Thyroid gland (tissue), 4 donors: ENCODE results near the gene TBC1D24. TPM values are rescaled to one million over a fixed set of nuclear protein-coding genes. Genes with fewer than 3 reads are reported as not detected.

Source experiments
- DNase-seq, 2 donors: peaks; one replicate each; pipeline ENCODE4 v3.0.0-alpha.2; 2019
- H3K27ac ChIP-seq, 3 donors: fragments of 200-600 bp; sonication (generic); 1 replicate in 2 of 3; 2 replicates in 1 of 3; pipeline ENCODE4 v1.5.1; 2016 to 2019; ENCODE audit warnings: mild to moderate bottlenecking in 1 of 3, moderate library complexity in 1 of 3
- H3K27me3 ChIP-seq: fragments of 200-600 bp; sonication (generic); one replicate; pipeline ENCODE4 v1.5.1; 2019
- H3K36me3 ChIP-seq, 2 donors: fragments of 200-600 bp; sonication (generic); one replicate each; pipeline ENCODE4 v1.5.1; 2016 to 2019
- H3K4me1 ChIP-seq, 2 donors: fragments of 200-600 bp; sonication (generic); one replicate each; pipeline ENCODE4 v1.5.1; 2017 to 2019
- H3K4me3 ChIP-seq, 3 donors: fragments of 200-600 bp; sonication (generic); replicated peaks in 1 of 3; 1 replicate in 2 of 3; 2 replicates in 1 of 3; pipeline ENCODE4 v1.5.1; 2016; ENCODE audit warnings: mild to moderate bottlenecking in 1 of 3
- H3K9me3 ChIP-seq: fragments of 200-600 bp; sonication (generic); one replicate; pipeline ENCODE4 v1.5.1; 2017
- POLR2A ChIP-seq, 2 donors: fragments of 450-650 bp; IDR thresholded peaks; one replicate each; pipeline ENCODE4 v1.6.1; 2017; ENCODE audit warnings: antibody characterized with exemption in 2 of 2, mild to moderate bottlenecking in 2 of 2, moderate library complexity in 1 of 2
- WGBS, 2 donors: methylation state at CpG; one replicate each; pipeline ENCODE4 v1.1.5; 2017; 5-methylcytosine and 5-hydroxymethylcytosine counted together
- intact Hi-C: fragments of 100-400 bp; cut with DNase I; formaldehyde crosslinking; loops from one replicate; pipeline ENCODE4 v1.15.1; 2023
- total RNA-seq, 4 donors: library from RNA; depleted of rRNA; stranded (reverse); fragments of >200 nt; gene quantifications; one replicate each; pipeline ENCODE4 v1.2.3, GENCODE V29; 2016
- TF ChIP-seq, protein P1 (sequence below), 6 experiments: fragments of 200-600 bp in 3 of 6; fragments of 450-650 bp in 3 of 6; sonication (generic) in 3 of 6; IDR thresholded peaks; one replicate each; pipeline ENCODE4 v1.5.1; 2016 to 2019; ENCODE audit warnings: antibody characterized with exemption in 6 of 6, mild to moderate bottlenecking in 2 of 6, inconsistent platforms in 1 of 6, moderate library complexity in 1 of 6

TBC1D24 gene
- total RNA-seq, 4 donors from 2014 or later: 15.9 to 32.3 (median 21.8) TPM

DNA sequence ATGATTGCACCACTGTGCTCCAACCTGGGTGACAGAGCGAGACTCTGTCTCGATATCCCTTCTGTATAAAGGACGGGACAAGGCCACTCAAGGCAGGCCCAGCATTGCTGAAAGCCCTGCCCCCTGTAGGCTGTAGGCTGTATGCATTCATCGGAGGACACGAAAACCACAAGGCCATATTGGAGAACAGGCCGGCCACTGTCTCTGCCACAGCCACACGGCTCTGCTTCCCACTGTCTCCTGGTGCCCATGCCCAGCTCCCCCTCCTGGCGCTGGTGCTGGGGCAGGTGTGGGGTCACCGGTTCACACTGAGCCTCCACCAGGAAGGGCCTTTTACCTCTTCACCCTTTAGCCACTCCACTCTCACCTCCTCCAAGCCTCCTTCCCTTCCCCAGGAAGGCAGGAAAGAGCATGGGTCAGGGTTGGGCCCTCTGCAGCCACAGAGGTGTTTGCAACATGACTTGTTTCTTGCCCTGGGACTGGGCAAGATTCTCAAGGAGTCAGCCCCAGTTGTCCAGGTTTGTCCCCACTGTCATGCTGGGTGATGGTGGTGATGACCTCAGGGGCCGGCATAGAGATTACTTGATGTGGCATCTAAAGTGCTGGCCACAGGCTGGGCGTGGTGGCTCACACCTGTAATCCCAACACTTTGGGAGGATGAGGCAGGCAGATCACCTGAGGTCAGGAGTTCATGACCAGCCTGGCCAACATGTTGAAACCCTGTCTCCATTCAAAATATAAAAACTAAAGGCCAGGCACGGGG lies 9.1 kb upstream of the TBC1D24 start:
- intact Hi-C loops: no loop called here
- H3K27me3 ChIP-seq: no peaks in the 10 kb centered on the region
- H3K36me3 ChIP-seq: no peaks in the 10 kb centered on the region
- H3K9me3 ChIP-seq: no peaks in the 10 kb centered on the region
- H3K27ac ChIP-seq: no peak overlapping the region
- H3K4me3 ChIP-seq: no peak overlapping the region
- TF ChIP-seq, protein P1, sequence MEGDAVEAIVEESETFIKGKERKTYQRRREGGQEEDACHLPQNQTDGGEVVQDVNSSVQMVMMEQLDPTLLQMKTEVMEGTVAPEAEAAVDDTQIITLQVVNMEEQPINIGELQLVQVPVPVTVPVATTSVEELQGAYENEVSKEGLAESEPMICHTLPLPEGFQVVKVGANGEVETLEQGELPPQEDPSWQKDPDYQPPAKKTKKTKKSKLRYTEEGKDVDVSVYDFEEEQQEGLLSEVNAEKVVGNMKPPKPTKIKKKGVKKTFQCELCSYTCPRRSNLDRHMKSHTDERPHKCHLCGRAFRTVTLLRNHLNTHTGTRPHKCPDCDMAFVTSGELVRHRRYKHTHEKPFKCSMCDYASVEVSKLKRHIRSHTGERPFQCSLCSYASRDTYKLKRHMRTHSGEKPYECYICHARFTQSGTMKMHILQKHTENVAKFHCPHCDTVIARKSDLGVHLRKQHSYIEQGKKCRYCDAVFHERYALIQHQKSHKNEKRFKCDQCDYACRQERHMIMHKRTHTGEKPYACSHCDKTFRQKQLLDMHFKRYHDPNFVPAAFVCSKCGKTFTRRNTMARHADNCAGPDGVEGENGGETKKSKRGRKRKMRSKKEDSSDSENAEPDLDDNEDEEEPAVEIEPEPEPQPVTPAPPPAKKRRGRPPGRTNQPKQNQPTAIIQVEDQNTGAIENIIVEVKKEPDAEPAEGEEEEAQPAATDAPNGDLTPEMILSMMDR (IDR thresholded peaks at IDR 0.05): peak in 1 of 6 experiments; percentile 15
- no peak for TF ChIP-seq POLR2A (IDR thresholded peaks at IDR 0.05)
- H3K4me1 ChIP-seq: peaks cover 12 to 28% of the 10 kb centered on the region in 2 donors
- DNase-seq: no peak
- WGBS, 2 donors: 85 to 88% methylated on average over 8 to 12 of the region's 12 CpGs

DNA sequence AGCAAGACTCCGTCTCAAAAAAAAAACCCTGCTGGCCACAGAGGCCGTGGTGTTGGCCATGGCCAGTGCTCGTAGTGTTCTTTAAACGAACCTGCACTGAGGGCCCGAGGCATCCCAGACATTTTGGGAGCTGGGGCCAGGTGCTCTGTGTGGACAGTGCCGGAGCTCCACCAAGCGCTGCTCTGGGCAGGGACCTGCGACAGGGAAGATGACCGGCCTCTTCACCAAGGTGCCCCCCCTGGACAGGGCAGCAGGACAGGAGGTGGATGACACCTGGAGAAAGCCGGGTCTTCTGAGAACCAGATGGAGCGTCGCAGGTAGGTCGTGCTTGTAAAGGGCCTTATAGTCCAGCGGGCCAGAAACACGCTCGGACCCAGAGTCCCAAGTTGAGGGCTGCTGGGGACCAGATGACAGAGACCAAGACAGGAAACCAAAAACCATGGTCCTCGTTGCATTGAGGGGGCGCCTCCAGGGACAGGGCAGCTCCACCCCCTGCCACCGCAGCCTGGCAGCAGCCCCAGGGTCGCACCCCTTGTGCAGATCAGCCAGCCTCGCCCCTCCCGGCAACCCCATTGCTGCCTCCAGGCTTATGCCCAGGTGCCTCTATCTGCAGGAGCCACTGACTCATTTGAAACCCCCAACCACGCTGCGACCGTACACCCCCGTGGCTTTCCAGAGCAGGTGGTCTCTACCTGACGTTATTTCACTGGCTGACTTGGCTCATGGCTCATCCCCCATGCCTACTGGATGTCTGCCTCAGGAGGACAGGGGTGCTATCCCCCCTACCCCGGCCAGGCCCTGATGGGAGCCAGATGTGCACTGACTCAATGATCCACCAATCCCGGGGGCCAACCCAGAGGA lies 8.0 kb upstream of the TBC1D24 start:
- no peak for DNase-seq
- H3K36me3 ChIP-seq: no peaks in the 10 kb centered on the region
- 80 to 85% methylated on average over 17 to 19 of the region's 29 CpGs for WGBS, 2 donors
- H3K4me3 ChIP-seq: peak overlapping the region in 1 of 3 donors; percentile 44
- intact Hi-C loops: no loop called here
- TF ChIP-seq POLR2A (IDR thresholded peaks at IDR 0.05): no peak
- TF ChIP-seq, protein P1 (IDR thresholded peaks at IDR 0.05): no peak
- no peak overlapping the region for H3K27ac ChIP-seq
- H3K27me3 ChIP-seq: no peaks in the 10 kb centered on the region
- H3K4me1 ChIP-seq: peaks cover 12 to 38% of the 10 kb centered on the region in 2 donors
- no peaks in the 10 kb centered on the region for H3K9me3 ChIP-seq

DNA sequence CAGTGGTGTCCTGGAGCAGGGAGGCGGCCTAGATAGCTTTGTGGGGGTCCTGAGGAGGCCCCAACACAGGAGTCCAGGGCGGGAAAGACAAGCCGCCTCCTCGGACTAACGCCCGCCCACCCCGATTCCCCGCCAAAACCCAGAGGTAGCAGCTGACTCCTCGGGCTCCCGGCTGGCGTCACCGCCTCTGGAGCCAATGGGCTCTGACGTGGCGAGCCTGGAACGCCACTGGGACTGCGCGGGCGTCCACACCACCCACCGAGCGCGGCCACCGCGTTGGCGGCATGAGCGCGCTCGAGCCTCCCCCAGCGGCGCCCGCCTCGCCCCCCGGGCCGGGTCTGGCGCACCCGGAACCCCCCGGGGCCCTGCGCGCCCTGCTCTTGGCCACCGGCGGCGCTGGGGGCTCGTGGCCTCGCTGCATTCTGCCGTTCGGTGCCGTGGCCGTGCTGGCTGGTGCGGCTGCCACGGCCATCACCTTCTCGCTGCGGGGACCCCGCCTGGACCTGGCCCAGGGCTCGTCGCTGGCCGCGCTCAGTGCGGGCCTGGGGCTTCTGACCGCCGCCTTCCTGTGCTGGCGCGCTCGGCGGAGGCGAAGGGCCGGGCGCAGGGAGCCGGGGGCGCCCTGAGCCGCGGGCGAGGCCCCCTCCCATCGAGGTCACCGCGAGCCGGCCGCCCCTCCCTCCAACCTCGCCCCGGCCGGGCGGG lies 7.2 kb upstream of the TBC1D24 start:
- intact Hi-C loops: no loop called here
- H3K4me3 ChIP-seq: peak overlapping the region; percentile 11 to 44 (median 19)
- peak; percentile 71 to 72 for DNase-seq
- no peaks in the 10 kb centered on the region for H3K27me3 ChIP-seq
- 3% methylated on average over 4 to 10 of the region's 80 CpGs for WGBS, 2 donors
- H3K27ac ChIP-seq: no peak overlapping the region
- H3K36me3 ChIP-seq: no peaks in the 10 kb centered on the region
- TF ChIP-seq, protein P1 (IDR thresholded peaks at IDR 0.05): peak in 3 of 6 experiments; percentile 3 to 12 (median 6)
- TF ChIP-seq POLR2A (IDR thresholded peaks at IDR 0.05): peak in 1 of 2 donors; percentile 33
- H3K9me3 ChIP-seq: no peaks in the 10 kb centered on the region
- H3K4me1 ChIP-seq: peaks cover 12 to 42% of the 10 kb centered on the region in 2 donors

DNA sequence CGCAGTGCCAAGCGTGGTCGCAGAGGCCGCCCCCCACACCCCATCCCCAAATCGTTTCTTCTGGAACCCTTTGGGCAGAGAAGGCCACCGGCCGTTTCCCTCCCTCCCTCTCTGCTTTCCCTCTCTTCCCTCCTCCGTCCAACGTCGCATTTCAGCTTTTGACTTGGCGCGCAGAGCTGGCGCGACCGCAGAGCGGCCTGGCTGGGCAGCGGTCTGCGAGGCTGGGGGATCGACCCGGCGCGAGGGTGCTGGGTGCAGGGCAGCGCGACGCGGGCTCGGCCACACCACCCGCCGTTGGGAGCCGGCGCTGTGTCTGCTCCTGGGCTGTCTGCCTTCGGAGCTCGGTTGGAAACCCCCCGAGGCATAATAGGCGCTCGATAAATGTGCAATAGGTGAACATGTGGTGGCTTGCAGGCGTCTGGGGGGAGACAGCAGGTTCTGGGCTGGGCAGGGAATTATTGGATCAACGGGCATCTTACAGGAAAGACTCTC lies 6.6 kb upstream of the TBC1D24 start:
- 3 to 4% methylated on average over 12 to 17 of the region's 38 CpGs for WGBS, 2 donors
- no peak overlapping the region for H3K27ac ChIP-seq
- H3K4me1 ChIP-seq: peaks cover 12 to 44% of the 10 kb centered on the region in 2 donors
- peak in 1 of 2 donors; percentile 19 for DNase-seq
- H3K4me3 ChIP-seq: peak overlapping the region in 2 of 3 donors; percentile 19 to 44
- H3K9me3 ChIP-seq: no peaks in the 10 kb centered on the region
- TF ChIP-seq, protein P1 (IDR thresholded peaks at IDR 0.05): no peak
- no peak for TF ChIP-seq POLR2A (IDR thresholded peaks at IDR 0.05)
- H3K36me3 ChIP-seq: no peaks in the 10 kb centered on the region
- intact Hi-C loops: no loop called here
- no peaks in the 10 kb centered on the region for H3K27me3 ChIP-seq
